ENCODE results near the gene MS4A6A. TPM values are rescaled to one million over a fixed set of nuclear protein-coding genes. Genes with fewer than 3 reads are reported as not detected.

MS4A6A gene
- total RNA-seq, 1 experiment from 2014 or later, result not detected

DNA sequence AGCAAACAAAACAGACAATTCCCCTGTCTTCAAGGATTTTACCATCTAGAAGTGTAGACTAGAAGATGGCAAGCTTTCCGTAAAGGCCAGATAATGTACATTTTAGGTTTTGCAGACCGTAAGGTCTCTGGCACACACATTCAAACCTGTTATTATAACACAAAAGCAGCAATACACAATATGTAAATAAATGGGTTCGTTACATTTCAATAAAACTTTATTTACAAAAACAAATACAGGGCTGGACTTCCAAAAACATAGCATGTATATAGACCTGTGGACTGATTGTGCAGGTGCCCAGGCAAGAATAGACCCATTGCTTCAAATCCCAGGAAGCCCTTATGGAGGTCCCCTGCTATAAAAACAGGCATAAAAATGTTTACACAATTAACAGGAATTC lies 27.1 kb upstream of the MS4A6A start:
- DNase-seq, result no peak
- Mint-ChIP-seq H3K27me3 (ENCODE audit: low read depth) (no peaks in the 10 kb centered on the region), H3K9me3 (no peaks in the 10 kb centered on the region; a peak in 1 of 5 replicates), H3K36me3 (ENCODE audit: insufficient read depth in 1 of 3, low read depth in 3 of 3) (0 out of 7 replicates have a peak, but pooled peaks cover 0 to 3% (median 0%) of the 10 kb centered on the region in 3 experiments), H3K4me3 (no peak overlapping the region), H3K4me1 (peaks cover 24 to 25% of the 10 kb centered on the region in 2 experiments), H3K27ac (no peak overlapping the region)
- H4K5ac ChIP-seq (ENCODE audit: insufficient read length, low read depth, low read length), result no peak overlapping the region
- H2BK12ac ChIP-seq (ENCODE audit: insufficient read length, low read depth, low read length), result no peak overlapping the region
- no peak overlapping the region for H3K4ac ChIP-seq (ENCODE audit: low read depth, low read length)
- H4K20me1 ChIP-seq (ENCODE audit: control insufficient read depth, insufficient read depth, insufficient read length), result no peaks in the 10 kb centered on the region
- no peaks in the 10 kb centered on the region for H3K4me1 ChIP-seq (ENCODE audit: insufficient read depth, low read length)
- no peak overlapping the region for H2BK20ac ChIP-seq (ENCODE audit: low read depth, low read length, poor library complexity, severe bottlenecking)
- WGBS (ENCODE audit: extremely low coverage, insufficient read length, low lambda C conversion rate), result no CpG with 5 or more reads among the region's 3 CpGs
- no peaks in the 10 kb centered on the region for H3K9me3 ChIP-seq (ENCODE audit: control insufficient read depth, low read depth, low read length)
- no peaks in the 10 kb centered on the region for H3K79me2 ChIP-seq (ENCODE audit: insufficient read depth, low read length)
- H3K4me2 ChIP-seq (ENCODE audit: insufficient read depth, insufficient read length, low read length), result no peak overlapping the region
- H2BK5ac ChIP-seq (ENCODE audit: insufficient read length, low read length), result no peak overlapping the region
- H3K79me1 ChIP-seq (ENCODE audit: insufficient read depth, low read depth, low read length, poor library complexity, severe bottlenecking), result no peaks in the 10 kb centered on the region
- TF ChIP-seq, protein P1, sequence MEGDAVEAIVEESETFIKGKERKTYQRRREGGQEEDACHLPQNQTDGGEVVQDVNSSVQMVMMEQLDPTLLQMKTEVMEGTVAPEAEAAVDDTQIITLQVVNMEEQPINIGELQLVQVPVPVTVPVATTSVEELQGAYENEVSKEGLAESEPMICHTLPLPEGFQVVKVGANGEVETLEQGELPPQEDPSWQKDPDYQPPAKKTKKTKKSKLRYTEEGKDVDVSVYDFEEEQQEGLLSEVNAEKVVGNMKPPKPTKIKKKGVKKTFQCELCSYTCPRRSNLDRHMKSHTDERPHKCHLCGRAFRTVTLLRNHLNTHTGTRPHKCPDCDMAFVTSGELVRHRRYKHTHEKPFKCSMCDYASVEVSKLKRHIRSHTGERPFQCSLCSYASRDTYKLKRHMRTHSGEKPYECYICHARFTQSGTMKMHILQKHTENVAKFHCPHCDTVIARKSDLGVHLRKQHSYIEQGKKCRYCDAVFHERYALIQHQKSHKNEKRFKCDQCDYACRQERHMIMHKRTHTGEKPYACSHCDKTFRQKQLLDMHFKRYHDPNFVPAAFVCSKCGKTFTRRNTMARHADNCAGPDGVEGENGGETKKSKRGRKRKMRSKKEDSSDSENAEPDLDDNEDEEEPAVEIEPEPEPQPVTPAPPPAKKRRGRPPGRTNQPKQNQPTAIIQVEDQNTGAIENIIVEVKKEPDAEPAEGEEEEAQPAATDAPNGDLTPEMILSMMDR (conservative IDR thresholded peaks at IDR 0.05), result no peak
- H3K18ac ChIP-seq (ENCODE audit: insufficient read length, low read depth, low read length), result no peak overlapping the region
- no peak overlapping the region for H2BK120ac ChIP-seq (ENCODE audit: low read depth, low read length, poor library complexity, severe bottlenecking)
- H4K8ac ChIP-seq (replicated peaks; ENCODE audit: insufficient read length, low read depth, low read length), result no peak overlapping the region
- H3K56ac ChIP-seq (ENCODE audit: insufficient read length, low read depth, low read length), result no peak overlapping the region
- H3K9ac ChIP-seq (ENCODE audit: extremely low read depth, insufficient read length, low read length), result no peak overlapping the region
- H4K91ac ChIP-seq (ENCODE audit: insufficient read length, low read depth, low read length), result no peak overlapping the region
- no peak overlapping the region for H3K23ac ChIP-seq (ENCODE audit: insufficient read length, low read depth, low read length)
- no peaks in the 10 kb centered on the region for H3K27me3 ChIP-seq (ENCODE audit: insufficient read depth, low read length)
- H3K14ac ChIP-seq (ENCODE audit: insufficient read depth, low read length), result no peak overlapping the region
- H2AK5ac ChIP-seq (ENCODE audit: insufficient read length, low read length), result no peak overlapping the region
- no peak overlapping the region for H2AFZ ChIP-seq (ENCODE audit: low read length)
- no peaks in the 10 kb centered on the region for H3K23me2 ChIP-seq (ENCODE audit: insufficient read length, low read depth, low read length, poor library complexity, severe bottlenecking)
- H2BK15ac ChIP-seq (ENCODE audit: low read depth, low read length), result no peak overlapping the region
- H3K27ac ChIP-seq (ENCODE audit: insufficient read length, low read depth, low read length), result no peak overlapping the region
- H3T11ph ChIP-seq (ENCODE audit: low read length), result no peak overlapping the region
